Fibroblast of lung (primary cell): Measurements from ENCODE around the gene TP53I11.

Source experiments
- CTCF ChIP-seq, 2 donors: IDR thresholded peaks in 1 of 2; conservative IDR thresholded peaks in 1 of 2; 1 replicate in 1 of 2; 2 replicates in 1 of 2; pipeline ENCODE4 v1.5.1; 2011 to 2012; ENCODE audit warnings: low read length in 2 of 2, control low read depth in 1 of 2, inconsistent platforms in 1 of 2, low read depth in 1 of 2, mild to moderate bottlenecking in 1 of 2
- EZH2 ChIP-seq: IDR thresholded peaks from 2 replicates; pipeline ENCODE4 v1.5.1; 2012; ENCODE audit warnings: low read length, control low read depth, mild to moderate bottlenecking; ENCODE audit errors: missing control alignments

DNA sequence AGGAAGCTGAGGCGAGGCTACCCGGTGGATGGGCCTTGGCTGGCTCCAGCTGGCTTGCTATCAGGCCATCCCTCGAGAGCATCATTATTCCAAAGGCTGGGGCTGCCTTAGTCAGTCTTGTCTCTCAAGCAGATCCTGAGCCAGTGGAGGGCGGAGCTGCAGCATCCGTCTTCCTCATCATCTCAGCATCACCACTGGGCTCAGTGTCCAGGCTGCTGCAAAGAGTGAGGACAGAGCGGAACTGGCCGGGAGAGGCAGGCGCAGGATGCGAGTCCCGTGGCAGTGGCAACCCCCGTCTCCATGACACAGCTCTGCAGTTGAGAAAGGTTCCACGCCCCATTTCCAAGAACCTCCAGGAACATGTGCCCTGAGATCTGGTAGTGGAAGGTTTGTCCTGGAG lies 4.4 kb downstream of the TP53I11 start:
- no peak for TF ChIP-seq CTCF (conservative IDR thresholded peaks at IDR 0.05 in 1 of 2, IDR thresholded peaks at IDR 0.05 in 1 of 2; ENCODE audit: low read depth in 1 of 2, low read length in 2 of 2)
- no peak for TF ChIP-seq EZH2
